Mucosa of gallbladder (tissue), 1 donor: Measurements from ENCODE around the gene PTCD2. TPM values are rescaled to one million over a fixed set of nuclear protein-coding genes. Genes with fewer than 3 reads are reported as not detected.

ENCODE experiments used
- DNase-seq: peaks from one replicate; pipeline ENCODE4 v3.0.0-alpha.2; 2020; ENCODE audit warnings: low spot score
- total RNA-seq: library from RNA; stranded (reverse); gene quantifications from one replicate; pipeline ENCODE4 v1.2.1, GENCODE V29; 2021
- donor health status: DM: no; HTN: no; CAD: no.

Gene PTCD2
- total RNA-seq, 1 donor from 2014 or later, result 7.7 TPM

DNA sequence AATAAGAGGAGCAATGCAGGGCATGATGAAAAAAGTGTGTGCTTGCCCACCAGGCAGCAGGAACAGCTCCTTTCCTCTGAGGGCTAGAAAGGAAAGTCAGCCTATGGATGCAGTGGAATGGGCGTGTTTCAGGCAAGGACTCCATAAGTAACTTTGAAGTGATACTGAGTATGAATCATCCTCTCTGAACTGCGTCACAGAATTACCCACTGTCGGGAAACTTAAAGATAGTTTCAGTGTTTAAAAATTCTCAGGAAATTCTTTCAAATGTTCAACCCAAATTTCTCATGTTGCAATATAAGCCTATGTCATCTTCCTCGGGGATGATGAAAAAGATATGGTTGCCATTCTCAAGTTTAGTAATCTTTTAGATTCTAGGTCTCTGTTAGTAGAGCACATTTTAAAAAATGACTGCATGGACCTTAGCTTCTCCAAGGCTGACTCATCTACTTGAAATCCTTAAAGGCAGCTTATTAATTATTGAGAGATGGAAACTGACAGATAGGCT, 27.7 kb downstream of the PTCD2 start:
- no peak for DNase-seq

DNA sequence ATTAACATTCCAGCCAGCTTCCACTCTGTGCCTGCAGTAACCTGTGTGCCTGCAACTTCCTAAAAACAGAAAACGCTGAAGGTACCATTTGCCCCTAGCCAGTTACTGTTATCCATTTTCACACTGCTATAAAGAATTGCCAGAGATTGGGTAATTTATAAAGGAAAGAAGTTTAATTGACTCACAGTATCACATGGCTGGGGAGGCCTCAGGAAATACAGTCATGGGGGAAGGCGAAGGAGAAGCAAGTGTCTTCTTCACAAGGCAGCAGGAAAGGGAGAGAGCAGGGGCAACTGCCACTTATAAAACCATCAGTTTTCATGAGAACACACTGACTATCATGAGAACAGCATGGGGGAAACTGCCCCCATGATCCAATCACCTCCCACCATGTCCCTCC, 31.2 kb downstream of the PTCD2 start:
- DNase-seq, result no peak

DNA sequence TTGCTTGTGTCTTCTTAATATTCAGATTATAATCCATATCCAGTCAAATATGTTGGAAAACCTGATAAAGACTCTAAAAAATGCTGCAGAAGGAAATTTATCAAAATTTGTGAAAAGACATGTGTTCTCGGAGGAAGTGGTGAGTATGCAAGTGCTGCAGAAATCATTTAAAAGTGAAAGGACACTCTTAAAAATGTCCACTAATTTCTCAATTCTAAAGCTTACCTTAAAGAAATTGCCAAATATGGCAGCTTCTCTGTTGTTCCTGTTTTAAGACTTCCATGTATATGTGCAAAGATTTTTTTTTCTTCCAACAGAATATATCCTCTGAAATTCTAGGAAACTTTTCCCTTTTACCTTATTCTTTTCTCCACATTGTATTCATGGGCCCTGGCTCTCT, 32.4 kb downstream of the PTCD2 start:
- no peak for DNase-seq

DNA sequence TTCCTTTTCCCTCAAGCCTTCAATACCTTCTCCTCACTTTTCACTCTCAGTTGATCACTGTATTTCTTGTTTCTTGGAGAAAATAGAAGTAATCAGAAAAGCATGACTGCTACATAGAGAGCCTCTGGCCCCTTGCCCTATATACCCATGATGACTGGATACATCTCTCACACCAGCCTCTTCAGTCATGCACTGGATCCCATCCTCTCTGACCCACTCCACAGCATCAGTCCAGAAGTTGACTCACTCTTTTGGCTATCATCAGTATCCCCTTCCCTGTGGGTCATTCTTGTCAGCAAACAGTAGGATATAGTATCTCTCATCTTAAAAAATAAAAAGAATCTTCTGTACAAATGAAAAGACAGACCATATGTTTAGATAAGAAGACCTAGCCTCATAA, 32.9 kb downstream of the PTCD2 start:
- no peak for DNase-seq

DNA sequence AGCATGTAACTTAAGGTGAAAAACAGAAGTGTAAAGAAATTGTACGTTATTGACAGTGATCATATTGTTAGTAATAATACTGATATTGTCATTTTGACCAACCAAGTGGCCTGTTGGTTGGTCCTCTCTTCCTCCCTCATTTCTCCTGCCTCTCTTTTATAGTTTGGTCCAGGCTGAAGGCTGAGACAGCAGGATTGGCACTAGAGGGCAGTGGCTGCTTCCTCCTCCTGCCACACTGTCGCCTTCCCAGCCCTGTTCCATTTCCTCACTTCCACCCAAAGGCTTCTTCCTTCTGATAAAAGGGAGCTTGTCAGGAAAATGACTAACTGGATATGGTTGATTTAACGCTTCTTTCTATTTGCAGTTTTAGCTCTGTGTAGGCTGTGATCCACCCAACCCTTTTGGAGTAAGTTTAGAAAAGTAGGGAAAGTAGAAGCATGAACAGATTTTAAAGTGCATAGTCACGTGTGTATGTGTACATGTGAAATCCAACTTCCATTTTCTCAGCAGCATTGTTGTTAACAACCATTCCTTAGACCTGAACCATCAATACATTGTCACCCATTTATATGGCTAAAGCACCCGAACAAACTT, 35.6 kb downstream of the PTCD2 start:
- DNase-seq, result peak; percentile 17

DNA sequence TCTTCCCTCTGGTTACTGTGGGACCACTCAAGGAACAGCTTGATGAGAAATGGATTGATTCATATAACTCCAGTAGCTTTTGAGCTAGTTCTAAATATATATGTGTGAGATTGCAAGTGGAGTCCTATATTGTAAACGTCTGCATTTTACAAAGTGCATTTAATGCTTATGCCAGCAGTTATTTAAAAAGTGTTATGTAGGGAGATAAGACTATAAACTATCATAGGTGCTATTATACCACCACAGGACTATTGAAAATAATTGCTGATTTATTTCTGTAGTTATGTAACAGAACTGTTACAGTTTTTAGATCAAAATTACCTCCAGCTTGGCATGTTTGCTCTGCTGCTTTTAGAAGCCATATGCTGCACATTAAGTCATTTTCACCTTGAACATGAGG, 36.2 kb downstream of the PTCD2 start:
- DNase-seq, result no peak

DNA sequence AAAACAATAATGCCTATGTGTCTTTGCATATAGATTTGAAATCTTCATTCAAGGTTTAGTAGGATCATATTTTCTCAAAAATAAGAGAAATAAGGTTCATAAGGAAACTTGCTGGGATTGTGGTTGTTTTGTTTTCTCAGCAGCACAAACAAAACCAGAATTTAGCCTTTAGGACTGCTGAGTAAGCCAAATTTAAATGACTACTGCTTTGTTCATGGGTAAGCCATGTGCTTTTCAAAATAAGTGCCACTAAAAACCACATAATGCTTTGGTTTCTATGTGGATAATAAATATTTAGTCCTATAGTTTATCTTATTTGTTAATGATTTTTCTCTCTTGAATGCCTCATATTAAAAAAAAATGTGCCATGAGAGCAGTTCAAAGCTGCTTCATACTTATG, 38.8 kb downstream of the PTCD2 start:
- DNase-seq, result no peak

DNA sequence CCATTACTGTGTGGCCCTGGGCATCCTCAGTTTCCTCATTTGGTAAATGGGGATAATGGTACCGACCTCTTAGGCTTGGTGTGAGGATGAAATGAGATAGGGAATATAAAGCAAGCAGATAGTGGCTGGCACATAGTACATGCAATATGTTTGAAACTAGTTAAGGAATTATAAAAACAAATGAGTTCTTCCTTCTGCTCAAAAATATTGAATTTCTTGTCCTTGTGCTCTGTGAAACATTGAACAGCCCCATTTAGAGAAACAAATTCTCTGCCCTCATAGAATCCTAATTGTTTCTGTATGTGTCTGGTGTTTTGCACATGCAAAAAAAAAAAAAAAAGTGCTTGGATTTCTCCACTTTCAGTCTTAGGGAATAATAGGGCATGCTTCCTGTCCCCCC, 39.7 kb downstream of the PTCD2 start:
- no peak for DNase-seq

DNA sequence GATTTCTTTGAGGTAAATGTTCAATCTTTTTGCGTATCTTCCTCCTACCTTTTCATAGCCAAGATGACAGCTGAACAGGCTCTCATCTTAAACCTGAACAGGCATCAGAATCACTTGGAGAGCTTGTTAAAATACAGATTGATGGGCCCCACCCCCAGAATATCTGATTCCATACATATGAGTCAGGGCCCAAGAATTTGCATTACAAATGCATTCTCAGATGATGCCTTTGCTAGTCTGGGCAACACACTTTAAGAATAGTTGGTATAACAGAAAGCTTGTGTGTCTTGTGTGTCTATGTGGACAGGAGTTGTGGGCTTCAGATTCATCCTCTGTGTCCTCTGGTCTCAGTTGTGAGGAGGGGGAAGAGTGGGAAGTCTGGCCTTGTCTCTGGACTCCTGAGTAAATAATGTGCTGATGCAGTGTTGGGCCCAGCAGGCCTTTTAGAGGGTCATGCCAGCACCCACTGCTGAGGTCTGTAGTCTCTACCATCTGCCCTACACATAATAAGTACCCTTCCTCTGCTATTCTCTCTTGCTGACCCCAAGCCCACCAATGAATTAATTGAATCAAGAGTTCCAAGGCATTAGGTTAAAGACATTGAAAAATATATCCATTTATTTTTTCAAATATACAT, 43.1 kb downstream of the PTCD2 start:
- DNase-seq, result no peak

DNA sequence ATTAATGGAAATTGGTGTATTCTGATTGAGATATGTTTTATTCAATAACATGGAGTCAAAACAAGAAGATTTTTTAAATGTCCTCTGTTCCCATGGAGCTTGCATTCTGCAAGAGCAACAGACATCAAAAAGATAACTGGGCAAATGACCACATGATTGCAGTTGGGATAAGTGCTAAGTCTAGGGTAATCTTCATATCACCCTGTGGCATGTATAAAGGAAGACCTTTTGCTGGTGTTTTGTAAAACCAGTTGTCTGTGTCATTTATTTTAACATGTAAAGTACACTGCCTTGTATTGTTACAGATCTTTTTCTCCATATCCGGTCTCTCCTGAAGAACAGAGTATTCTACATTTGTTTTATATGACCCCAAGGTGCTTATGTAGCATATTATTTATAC, 44.0 kb downstream of the PTCD2 start:
- no peak for DNase-seq

DNA sequence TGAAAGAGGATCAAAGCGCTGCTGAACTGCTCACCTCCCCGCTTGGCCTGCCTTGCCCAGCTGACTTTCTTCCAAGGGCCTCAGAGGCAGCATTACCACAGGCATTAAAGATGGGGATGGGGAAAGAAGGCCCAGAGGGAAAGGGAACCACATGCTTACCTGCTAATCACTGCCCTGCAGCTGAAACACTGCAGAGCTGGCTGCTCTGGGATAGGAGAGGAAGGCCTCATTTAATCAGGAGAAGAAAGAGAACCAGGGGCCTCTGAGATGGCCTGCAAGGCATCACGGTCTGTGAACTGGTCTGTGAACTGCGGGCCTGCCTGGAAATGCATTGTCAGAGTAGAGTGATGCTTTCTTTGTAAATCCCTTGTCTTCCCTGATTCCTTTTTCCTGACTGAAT, 44.8 kb downstream of the PTCD2 start:
- DNase-seq, result no peak

DNA sequence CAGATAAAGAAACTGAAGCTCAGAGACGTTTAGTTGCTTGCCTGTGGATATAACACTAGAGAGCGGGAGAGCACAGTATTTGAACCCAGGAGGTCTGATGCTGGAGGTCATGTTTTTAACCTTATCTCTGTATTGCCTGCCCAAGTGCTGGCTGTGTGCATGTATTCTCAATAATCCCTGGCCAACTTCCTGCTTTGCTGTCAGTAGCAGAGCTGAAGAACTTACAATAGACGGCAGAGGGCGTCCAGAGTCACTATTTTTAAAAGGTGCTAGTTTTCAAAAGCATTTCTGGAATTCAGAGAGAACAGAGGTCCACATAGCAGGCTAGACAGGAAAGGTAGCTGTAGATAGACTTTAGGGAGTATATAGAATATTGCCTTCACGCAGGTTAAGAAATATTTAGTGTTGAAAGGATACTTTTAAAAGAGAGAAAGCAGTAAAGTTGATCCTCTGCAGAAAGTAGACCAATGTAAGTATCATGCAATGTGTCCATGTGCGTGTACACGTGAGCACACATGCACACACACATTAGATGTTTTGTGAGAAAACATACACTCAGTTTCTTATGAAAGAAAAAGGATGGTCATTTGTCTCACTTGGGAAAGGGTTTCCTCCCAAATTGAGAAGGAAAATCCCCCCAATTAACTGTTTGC, 46.3 kb downstream of the PTCD2 start:
- DNase-seq, result peak; percentile 78

DNA sequence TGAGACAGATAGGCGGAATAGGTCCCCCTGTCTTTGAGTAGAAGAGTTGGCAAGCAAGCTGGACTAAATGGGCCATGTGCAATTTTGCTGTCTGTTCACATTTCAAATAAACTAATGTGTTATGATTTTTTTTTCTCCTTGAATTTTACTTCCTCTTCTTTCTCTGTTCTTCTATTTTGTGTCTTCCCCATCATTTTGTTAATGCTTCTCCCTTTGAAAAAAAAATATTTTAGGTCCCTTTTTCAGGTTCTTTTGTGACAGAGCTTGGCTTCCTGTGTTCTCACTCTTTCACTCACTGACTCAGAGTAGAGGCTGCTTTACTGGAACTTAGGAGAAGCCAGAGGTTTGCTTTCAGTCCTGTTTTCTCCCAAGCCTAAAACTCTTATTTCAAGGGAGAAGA, 48.1 kb downstream of the PTCD2 start:
- DNase-seq, result no peak

DNA sequence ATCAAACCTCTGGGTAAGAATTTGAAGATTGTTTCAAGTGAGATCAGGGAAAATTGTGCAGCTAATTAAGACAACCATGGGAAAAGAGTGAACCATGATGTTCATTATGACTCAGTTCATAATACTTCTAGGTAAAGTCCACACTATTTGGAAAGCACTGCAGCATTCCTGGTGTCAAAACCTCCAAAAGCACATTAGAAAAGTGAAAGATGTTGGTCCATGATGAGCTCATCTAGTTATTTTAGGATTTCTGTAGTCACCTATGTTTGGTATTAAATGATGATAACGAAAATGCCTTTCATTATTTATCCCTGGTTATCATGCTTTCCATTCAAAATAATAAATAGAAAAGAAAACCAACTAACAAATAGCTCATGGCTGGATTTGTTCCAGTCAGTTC, 49.1 kb downstream of the PTCD2 start:
- no peak for DNase-seq

DNA sequence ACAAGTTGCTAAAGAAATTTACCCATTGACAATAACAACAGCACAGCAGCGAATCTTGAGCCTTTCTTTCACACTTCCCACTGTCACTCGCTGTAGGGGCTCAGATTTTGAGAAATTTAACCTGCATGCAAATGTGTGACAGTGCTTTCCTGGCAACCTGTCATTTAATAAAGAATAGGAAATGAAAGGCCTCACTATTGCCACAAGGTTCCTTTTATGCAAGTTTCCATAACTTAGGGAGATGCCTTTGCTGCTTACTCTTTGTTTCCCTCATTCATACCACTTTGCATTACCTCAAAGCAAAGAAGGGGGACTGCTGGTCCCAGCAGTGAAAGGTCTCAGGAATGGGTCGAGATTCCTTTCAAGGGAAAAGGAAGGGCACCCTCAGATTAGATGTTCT, 49.5 kb downstream of the PTCD2 start:
- DNase-seq, result no peak

DNA sequence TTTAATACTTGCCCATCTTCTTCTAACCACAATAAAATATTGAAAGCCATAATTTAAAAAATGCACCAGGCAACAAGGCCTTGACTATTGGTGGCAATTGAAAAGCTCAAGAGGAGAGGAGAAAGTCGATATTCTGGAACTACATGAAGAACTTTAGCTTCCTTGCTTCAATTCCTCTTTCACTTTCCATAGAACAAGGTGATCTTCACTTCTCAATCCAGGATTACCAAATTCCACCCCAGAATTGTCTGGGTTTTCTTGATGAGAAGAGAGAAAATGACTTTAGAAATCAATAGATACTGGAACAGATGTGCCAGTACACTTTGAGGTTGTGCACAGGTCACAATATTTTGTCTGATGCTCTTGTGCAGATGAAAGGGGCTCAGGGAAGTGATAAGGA, 52.2 kb downstream of the PTCD2 start:
- DNase-seq, result no peak

DNA sequence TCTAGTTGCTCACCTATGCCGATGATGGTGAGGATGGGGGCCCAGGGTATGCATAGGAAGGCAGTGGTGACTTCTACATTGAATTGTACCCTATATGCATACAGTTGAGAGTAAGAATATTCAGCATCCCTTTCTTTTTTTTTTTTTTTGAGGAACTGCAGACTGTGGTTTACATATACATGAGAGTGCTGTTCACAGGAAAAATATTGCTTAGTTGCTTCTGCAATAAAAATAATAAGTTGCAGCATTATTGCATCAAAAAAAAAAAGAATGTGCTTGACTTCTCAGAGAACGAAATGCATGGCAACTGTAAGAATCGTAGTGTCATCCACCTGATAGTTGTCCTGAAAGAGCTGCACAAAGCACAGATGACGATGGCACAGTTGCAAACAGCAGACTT, 52.8 kb downstream of the PTCD2 start:
- no peak for DNase-seq

DNA sequence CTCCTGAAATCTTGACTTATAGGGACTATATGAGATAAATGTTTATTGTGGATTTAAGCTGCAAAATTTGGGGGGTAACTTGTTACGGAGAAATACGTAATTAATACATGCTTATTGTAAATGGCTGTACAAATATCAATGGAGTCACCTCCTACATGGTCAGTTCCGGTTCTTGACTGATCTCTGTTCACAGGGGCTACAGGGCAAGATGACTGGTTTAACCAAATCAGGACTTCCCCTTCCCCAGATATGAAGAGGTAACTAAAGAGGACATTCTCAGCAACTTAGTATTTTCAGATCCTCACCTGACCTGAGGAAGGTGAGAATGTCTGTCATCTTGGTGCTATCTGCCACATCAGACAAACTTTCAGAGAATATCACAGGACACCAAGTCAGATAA, 54.7 kb downstream of the PTCD2 start:
- DNase-seq, result no peak

DNA sequence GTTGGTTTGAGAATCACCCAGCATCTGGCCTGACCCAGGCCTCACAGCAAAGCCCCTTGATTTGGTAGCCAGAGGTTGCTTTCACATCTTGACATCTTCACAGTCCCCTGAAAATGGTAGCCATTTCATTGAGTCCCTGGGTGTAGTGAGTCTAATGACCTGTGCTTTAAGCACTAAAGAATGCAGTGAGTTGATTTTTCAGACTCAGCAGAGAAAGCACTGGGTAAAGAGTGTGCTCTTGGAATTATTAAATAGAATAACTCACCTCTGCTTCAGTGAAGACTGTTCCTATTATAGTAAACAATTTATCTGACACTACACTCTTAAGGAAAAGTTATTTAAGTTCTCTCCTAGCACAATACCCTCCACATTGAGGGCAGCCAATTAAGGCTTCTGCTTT, 56.2 kb downstream of the PTCD2 start:
- DNase-seq, result no peak

DNA sequence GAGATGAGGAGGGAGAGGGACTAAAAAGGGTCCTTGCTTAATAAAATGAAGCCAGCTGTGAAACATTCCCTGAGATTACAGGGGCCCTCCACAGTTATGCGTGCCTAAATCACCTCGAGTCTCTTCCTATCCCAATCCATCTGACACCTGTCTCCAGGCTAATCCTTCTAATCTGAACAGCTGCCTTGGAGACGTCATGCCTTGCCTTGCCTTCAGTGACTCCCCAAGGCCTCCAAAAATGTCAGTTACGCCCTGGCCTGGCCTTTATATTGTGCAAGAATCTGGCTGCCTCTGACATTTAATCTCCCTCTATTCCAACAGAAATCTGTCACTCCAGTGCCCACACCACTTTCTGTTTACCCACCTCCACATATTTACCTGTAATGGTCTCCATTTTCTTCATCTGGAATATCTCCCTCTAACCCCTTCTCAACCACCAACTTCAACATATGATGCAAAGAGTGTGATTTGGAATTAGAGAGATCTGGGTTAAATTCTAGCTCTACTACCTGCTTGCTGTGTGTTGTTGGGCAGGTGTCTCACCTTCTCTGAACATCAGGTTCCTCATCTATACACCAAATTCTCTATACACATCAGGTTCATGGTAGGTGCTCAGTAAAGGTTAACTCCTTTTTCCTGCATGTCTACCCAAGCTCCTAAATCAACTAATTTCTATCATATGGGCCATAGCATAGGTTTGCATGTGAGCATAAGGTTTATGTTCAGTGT, 57.9 kb downstream of the PTCD2 start:
- no peak for DNase-seq

DNA sequence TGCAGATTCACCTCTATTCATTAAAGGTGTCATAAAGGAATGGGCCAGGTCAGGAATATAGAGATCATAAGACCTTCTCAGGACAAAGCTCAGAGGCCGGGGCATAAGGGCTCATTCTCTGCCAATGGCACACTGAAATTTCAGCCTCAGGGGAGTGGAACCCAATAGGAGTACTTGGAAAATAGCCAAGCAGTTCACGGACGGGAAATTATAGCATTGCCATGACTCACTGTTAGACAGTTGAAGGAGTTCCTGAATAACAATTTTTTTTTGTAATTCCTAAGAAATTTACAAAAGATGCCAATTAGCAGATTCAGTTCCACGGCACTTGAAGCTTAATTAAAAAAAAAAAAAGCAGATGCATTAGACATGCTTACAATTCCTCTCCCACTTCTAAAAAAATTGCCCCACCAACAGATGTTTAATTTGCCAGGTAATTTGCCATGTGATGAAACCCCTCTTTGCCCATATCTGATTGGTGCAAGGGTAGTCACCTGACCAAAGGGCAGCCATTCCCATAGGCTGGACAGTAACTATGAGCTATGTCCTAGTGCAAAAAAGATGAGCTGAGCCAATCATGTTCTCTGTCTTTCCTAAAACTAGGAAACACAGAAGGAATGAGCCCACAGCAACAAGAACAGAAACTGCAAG, 58.6 kb downstream of the PTCD2 start:
- no peak for DNase-seq

DNA sequence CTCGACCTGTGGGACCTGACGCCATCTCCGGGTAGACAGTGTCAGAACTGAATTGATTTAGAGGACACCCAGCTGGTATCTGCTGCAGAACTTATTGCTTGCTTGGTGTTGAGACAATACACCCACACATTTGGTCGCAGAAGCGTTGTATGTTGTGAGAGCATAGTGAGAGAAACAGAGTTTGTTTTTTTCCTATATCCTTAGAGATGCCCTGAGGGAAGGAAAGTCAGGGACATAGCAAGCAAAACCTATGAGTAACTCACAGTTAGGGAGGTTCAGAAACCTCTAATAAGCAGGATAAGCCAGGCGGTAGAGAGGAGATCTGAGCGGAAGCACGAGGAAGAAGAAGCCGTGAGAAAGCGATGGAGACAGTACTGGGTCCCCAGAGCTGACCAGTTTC, 59.8 kb downstream of the PTCD2 start:
- no peak for DNase-seq
